Cardiac muscle cell (in vitro differentiated cells and primary cell): ENCODE results near the gene DUSP6. TPM values are rescaled to one million over a fixed set of nuclear protein-coding genes. Genes with fewer than 3 reads are reported as not detected.
A peak's percentile ranks its signal among the peaks of the same experiment; 100 is the strongest.

Experiments used
- DNase-seq, 2 donors: peaks; one replicate each; pipeline versions ENCODE4 v3.0.0 to v3.0.0-alpha.2; 2010 to 2017; ENCODE audit warnings: low read depth in 1 of 2, low spot score in 1 of 2
- H3K27ac ChIP-seq: fragments of 200-600 bp; sonication (generic); 2 replicates; pipeline ENCODE4 v1.5.1; 2016
- H3K27me3 ChIP-seq: fragments of 200-600 bp; sonication (generic); 2 replicates; pipeline ENCODE4 v1.6.0; 2016; ENCODE audit warnings: control low read depth
- H3K36me3 ChIP-seq: fragments of 200-600 bp; sonication (generic); 2 replicates; pipeline ENCODE4 v1.5.1; 2016; ENCODE audit warnings: control low read depth
- H3K4me1 ChIP-seq: fragments of 200-600 bp; sonication (generic); 2 replicates; pipeline ENCODE4 v1.8.1; 2017; ENCODE audit warnings: low read depth, mild to moderate bottlenecking, mixed run types
- H3K4me3 ChIP-seq: fragments of 200-600 bp; sonication (generic); 2 replicates; pipeline ENCODE4 v1.5.1; 2016; ENCODE audit warnings: mild to moderate bottlenecking
- H3K9me3 ChIP-seq: fragments of 200-600 bp; sonication (generic); 2 replicates; pipeline ENCODE4 v1.5.1; 2017; ENCODE audit warnings: low read depth, mild to moderate bottlenecking, control low read depth
- polyA plus RNA-seq: library from polyadenylated mRNA; unstranded; fragments of >200 nt; fragmentation: Nextera tagmentation; extraction: Ambion mirVana; gene quantifications from 2 replicates; pipeline ENCODE4 v1.2.1, GENCODE V29; 2016
- total RNA-seq: library from RNA; depleted of rRNA; stranded (reverse); fragments of >200 nt; gene quantifications from 2 replicates; pipeline ENCODE4 v1.2.3, GENCODE V29; 2016
- TF ChIP-seq, protein P1 (sequence below): IDR thresholded peaks from 2 replicates; pipeline ENCODE4 v1.5.1; 2012; ENCODE audit warnings: low read depth, mild to moderate bottlenecking, low read length

Gene DUSP6
- total and polyA plus RNA-seq, 2 experiments from 2014 or later = 191 to 200 TPM

- peak in 1 of 2 donors; percentile 79 for DNase-seq
- peak overlapping the region; percentile 94 for H3K27ac ChIP-seq
- no peaks in the 10 kb centered on the region for H3K9me3 ChIP-seq
- TF ChIP-seq, protein P1, sequence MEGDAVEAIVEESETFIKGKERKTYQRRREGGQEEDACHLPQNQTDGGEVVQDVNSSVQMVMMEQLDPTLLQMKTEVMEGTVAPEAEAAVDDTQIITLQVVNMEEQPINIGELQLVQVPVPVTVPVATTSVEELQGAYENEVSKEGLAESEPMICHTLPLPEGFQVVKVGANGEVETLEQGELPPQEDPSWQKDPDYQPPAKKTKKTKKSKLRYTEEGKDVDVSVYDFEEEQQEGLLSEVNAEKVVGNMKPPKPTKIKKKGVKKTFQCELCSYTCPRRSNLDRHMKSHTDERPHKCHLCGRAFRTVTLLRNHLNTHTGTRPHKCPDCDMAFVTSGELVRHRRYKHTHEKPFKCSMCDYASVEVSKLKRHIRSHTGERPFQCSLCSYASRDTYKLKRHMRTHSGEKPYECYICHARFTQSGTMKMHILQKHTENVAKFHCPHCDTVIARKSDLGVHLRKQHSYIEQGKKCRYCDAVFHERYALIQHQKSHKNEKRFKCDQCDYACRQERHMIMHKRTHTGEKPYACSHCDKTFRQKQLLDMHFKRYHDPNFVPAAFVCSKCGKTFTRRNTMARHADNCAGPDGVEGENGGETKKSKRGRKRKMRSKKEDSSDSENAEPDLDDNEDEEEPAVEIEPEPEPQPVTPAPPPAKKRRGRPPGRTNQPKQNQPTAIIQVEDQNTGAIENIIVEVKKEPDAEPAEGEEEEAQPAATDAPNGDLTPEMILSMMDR = no peak
- H3K4me3 ChIP-seq = peak overlapping the region; percentile 81
- no peaks in the 10 kb centered on the region for H3K27me3 ChIP-seq
- peaks cover 16% of the 10 kb centered on the region for H3K36me3 ChIP-seq
- peaks cover 44% of the 10 kb centered on the region for H3K4me1 ChIP-seq
These were observed 2.5 kb downstream of the DUSP6 start for GRCh38 chr12:89349814-89350213.

GRCh38 chr12:89348894-89349699, 3.2 kb downstream of the DUSP6 start:
- Histone ChIP-seq H3K27me3 (no peaks in the 10 kb centered on the region), H3K4me1 (peaks cover 44% of the 10 kb centered on the region), H3K9me3 (no peaks in the 10 kb centered on the region), H3K4me3 (peak overlapping the region; percentile 81), H3K27ac (peak overlapping the region; percentile 94), H3K36me3 (peaks cover 16% of the 10 kb centered on the region)
- TF ChIP-seq, protein P1 = no peak
- DNase-seq = peak in 1 of 2 donors; percentile 21

GRCh38 chr12:89347325-89347829, 4.9 kb downstream of the DUSP6 start:
- peaks cover 16% of the 10 kb centered on the region for H3K36me3 ChIP-seq
- no peak overlapping the region for H3K4me3 ChIP-seq
- peaks cover 44% of the 10 kb centered on the region for H3K4me1 ChIP-seq
- H3K27ac ChIP-seq = peak overlapping the region; percentile 94
- peak in 1 of 2 donors; percentile 17 for DNase-seq
- no peaks in the 10 kb centered on the region for H3K9me3 ChIP-seq
- TF ChIP-seq, protein P1 = no peak
- no peaks in the 10 kb centered on the region for H3K27me3 ChIP-seq

DNA sequence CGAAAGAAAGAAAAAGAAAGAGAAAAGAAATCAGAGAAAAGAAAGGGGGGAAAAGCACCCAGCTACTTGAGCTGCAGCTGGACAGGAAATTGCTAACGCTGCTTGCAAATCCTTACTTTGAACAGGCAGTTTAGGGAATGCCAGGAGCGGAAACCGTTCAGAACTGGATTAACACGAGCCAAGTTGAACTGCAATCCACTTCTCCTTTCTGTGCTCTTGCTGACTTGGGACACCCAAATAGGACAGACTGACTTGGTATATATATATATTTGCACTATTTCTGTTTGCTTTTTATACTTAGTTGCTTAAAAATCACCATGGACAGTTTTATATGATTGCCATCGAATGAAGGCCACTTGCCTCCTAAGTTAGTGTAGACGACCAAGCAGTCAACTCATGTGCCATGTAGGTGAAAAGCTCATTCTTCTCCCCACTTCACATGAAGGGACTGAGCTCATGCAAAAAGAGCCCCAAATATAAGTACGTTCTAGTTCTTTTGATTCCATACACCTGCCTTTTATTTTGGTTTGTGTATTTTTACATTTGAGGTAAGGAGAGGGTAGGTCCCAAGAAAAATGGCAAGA, 5.5 kb downstream of the DUSP6 start:
- DNase-seq = peak; percentile 37 to 92
- no peaks in the 10 kb centered on the region for H3K9me3 ChIP-seq
- no peak overlapping the region for H3K4me3 ChIP-seq
- TF ChIP-seq, protein P1 = no peak
- no peaks in the 10 kb centered on the region for H3K27me3 ChIP-seq
- peak overlapping the region; percentile 94 for H3K27ac ChIP-seq
- peaks cover 44% of the 10 kb centered on the region for H3K4me1 ChIP-seq
- H3K36me3 ChIP-seq = peaks cover 16% of the 10 kb centered on the region

- Histone ChIP-seq H3K36me3 (peaks cover 16% of the 10 kb centered on the region), H3K9me3 (no peaks in the 10 kb centered on the region), H3K4me1 (peaks cover 44% of the 10 kb centered on the region), H3K27me3 (no peaks in the 10 kb centered on the region), H3K27ac (peak overlapping the region; percentile 94), H3K4me3 (peak overlapping the region; percentile 6)
- peak; percentile 50 to 91 for DNase-seq
- TF ChIP-seq, protein P1 = no peak
These were observed 6.2 kb downstream of the DUSP6 start for GRCh38 chr12:89345830-89346740.
